OCI-LY1 (cell line): ENCODE results near the gene UBTD1.

Experiments used
- H2AFZ ChIP-seq: fragments of 200-600 bp; sonication (generic), shearing (Covaris generic); 2 replicates; pipeline ENCODE4 v1.6.0; 2014; ENCODE audit warnings: antibody characterized with exemption, mild to moderate bottlenecking, low read length
- H3F3A ChIP-seq: fragments of 200-600 bp; sonication (generic), shearing (Covaris generic); 2 replicates; pipeline ENCODE4 v1.6.0; 2014; ENCODE audit warnings: mild to moderate bottlenecking, antibody characterized with exemption, low read length, moderate library complexity; ENCODE audit not compliant: insufficient read depth
- H3K27ac ChIP-seq: fragments of 200-600 bp; sonication (generic); 2 replicates; pipeline ENCODE4 v1.5.1; 2014; ENCODE audit warnings: low read length, mixed run types, mild to moderate bottlenecking, low read depth; ENCODE audit not compliant: poor library complexity, severe bottlenecking
- H3K27me3 ChIP-seq: fragments of 200-600 bp; sonication (generic); 2 replicates; pipeline ENCODE4 v1.6.0; 2014; ENCODE audit warnings: antibody characterized with exemption, mild to moderate bottlenecking, low read length, moderate library complexity; ENCODE audit not compliant: insufficient read depth
- H3K36me3 ChIP-seq: fragments of 200-600 bp; sonication (generic); 2 replicates; pipeline ENCODE4 v1.6.1; 2014; ENCODE audit warnings: mild to moderate bottlenecking, antibody characterized with exemption, low read length, moderate library complexity, mixed read lengths; ENCODE audit not compliant: insufficient read depth
- H3K4me1 ChIP-seq: fragments of 200-600 bp; sonication (generic); 2 replicates; pipeline ENCODE4 v1.5.1; 2014; ENCODE audit warnings: mild to moderate bottlenecking, low read length, moderate library complexity; ENCODE audit not compliant: insufficient read depth, severe bottlenecking
- H3K4me2 ChIP-seq: fragments of 200-600 bp; sonication (generic), shearing (Covaris generic); 2 replicates; pipeline ENCODE4 v1.6.1; 2014; ENCODE audit warnings: low read length
- H3K4me3 ChIP-seq: fragments of 200-600 bp; sonication (generic); 2 replicates; pipeline ENCODE4 v1.5.1; 2014; ENCODE audit warnings: low read length, low read depth, mild to moderate bottlenecking, mixed read lengths; ENCODE audit not compliant: poor library complexity, severe bottlenecking
- H3K79me2 ChIP-seq: fragments of 200-600 bp; shearing (Covaris generic); 2 replicates; pipeline ENCODE4 v1.6.1; 2016; ENCODE audit warnings: mixed run types, low read length, mixed read lengths; ENCODE audit not compliant: insufficient read depth
- H3K9ac ChIP-seq: fragments of 200-600 bp; sonication (generic), shearing (Covaris generic); 2 replicates; pipeline ENCODE4 v1.6.1; 2014; ENCODE audit warnings: mild to moderate bottlenecking, low read length, mixed read lengths
- H3K9me2 ChIP-seq: fragments of 200-600 bp; sonication (generic), shearing (Covaris generic); 2 replicates; pipeline ENCODE4 v1.6.1; 2014; ENCODE audit warnings: low read depth, mild to moderate bottlenecking, low read length, mixed read lengths
- H3K9me3 ChIP-seq: fragments of 200-600 bp; shearing (Covaris generic); 2 replicates; pipeline ENCODE4 v1.6.1; 2014; ENCODE audit warnings: low read length, mixed read lengths
- H4K20me1 ChIP-seq: fragments of 200-600 bp; sonication (generic), shearing (Covaris generic); 2 replicates; pipeline ENCODE4 v1.6.0; 2016; ENCODE audit warnings: mild to moderate bottlenecking, low read length; ENCODE audit not compliant: insufficient read depth
- EZH2 ChIP-seq: fragments of 200-600 bp; sonication (generic), shearing (Covaris generic); IDR thresholded peaks from 2 replicates; pipeline ENCODE4 v1.8.0; 2017; ENCODE audit warnings: borderline replicate concordance, mixed run types, mild to moderate bottlenecking, antibody characterized with exemption, low read length, moderate library complexity, mixed read lengths
- TF ChIP-seq, protein P1 (sequence below): fragments of 200-600 bp; sonication (generic), shearing (Covaris generic); IDR thresholded peaks from 2 replicates; pipeline ENCODE4 v1.5.1; 2017; ENCODE audit warnings: mild to moderate bottlenecking, antibody characterized with exemption, low read length, moderate library complexity, mixed read lengths

The UBTD1 gene

GRCh38 chr10:97601268-97602215, 102.8 kb downstream of the UBTD1 start:
- Histone ChIP-seq H3K4me1 (no peaks in the 10 kb centered on the region), H3K79me2 (no peaks in the 10 kb centered on the region), H3K9me2 (no peaks in the 10 kb centered on the region), H2AFZ (no peak overlapping the region), H3K36me3 (no peaks in the 10 kb centered on the region), H3K4me2 (no peak overlapping the region), H3K9me3 (no peaks in the 10 kb centered on the region), H3K9ac (no peak overlapping the region), H3K4me3 (no peak overlapping the region), H4K20me1 (no peaks in the 10 kb centered on the region), H3F3A (no peaks in the 10 kb centered on the region), H3K27me3 (no peaks in the 10 kb centered on the region), H3K27ac (no peak overlapping the region)
- TF ChIP-seq, protein P1, sequence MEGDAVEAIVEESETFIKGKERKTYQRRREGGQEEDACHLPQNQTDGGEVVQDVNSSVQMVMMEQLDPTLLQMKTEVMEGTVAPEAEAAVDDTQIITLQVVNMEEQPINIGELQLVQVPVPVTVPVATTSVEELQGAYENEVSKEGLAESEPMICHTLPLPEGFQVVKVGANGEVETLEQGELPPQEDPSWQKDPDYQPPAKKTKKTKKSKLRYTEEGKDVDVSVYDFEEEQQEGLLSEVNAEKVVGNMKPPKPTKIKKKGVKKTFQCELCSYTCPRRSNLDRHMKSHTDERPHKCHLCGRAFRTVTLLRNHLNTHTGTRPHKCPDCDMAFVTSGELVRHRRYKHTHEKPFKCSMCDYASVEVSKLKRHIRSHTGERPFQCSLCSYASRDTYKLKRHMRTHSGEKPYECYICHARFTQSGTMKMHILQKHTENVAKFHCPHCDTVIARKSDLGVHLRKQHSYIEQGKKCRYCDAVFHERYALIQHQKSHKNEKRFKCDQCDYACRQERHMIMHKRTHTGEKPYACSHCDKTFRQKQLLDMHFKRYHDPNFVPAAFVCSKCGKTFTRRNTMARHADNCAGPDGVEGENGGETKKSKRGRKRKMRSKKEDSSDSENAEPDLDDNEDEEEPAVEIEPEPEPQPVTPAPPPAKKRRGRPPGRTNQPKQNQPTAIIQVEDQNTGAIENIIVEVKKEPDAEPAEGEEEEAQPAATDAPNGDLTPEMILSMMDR: no peak
- TF ChIP-seq EZH2: no peak

DNA sequence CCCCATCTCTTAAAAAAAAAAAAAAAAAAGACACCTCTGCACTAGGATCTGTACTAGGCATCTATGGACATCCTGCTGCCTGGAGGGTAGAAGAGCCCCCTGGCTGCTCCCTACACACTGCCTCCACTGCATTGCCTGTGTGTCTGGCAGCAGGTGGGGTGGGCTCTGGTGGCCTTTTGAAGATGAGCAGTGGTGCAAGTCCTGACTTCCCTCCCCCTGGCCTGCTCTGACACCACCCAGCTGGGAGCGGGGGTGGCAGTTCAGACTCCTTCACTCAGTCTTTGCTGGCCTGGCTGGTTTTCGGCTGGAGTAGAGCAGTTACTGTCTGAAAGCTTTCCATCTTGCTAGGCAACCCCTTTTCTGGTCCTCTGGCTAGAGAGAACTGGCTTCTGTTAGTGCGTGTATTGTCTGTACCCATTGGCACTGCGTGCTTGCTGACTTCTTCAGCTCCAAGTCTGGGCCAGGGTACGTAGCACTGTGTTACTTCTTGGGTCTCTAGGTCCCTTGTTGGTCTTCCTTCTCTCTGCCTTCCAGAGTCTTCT, 108.4 kb downstream of the UBTD1 start:
- Histone ChIP-seq H3K27ac (no peak overlapping the region), H2AFZ (no peak overlapping the region), H3K27me3 (no peaks in the 10 kb centered on the region), H3K9me3 (no peaks in the 10 kb centered on the region), H4K20me1 (no peaks in the 10 kb centered on the region), H3K4me2 (no peak overlapping the region), H3K9ac (no peak overlapping the region), H3K36me3 (no peaks in the 10 kb centered on the region), H3K79me2 (no peaks in the 10 kb centered on the region), H3K4me3 (no peak overlapping the region), H3K9me2 (no peaks in the 10 kb centered on the region), H3K4me1 (no peaks in the 10 kb centered on the region), H3F3A (no peaks in the 10 kb centered on the region)
- TF ChIP-seq, protein P1: no peak
- TF ChIP-seq EZH2: no peak

DNA sequence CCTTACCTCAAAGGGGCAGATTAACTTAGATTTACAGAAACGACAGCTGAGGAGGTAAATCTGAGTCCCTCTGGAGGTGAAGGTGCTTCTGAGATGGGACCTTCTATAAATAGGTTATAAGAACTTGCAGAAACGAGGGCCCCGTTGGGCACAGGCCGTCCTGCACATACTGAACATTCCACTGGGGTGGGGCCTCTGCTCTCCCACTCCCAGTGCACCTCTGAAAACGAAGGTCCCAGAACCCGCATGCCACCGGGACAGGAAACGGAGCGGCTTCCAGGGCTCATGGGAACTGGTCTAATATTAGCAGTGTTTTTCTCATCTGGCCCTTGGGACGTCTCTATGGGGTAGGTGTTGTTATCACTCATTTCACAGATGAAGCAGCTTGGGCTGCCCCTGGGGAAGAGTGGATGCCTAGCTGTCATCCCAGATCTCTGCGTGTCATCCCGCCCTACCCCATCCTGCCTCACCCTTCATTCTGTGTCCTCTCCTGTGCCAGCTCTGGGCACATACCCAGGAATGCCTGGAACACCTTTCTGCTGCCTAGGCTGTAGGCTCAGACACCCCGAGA, 110.4 kb downstream of the UBTD1 start:
- Histone ChIP-seq H3K4me2 (no peak overlapping the region), H3K9me3 (no peaks in the 10 kb centered on the region), H3K79me2 (no peaks in the 10 kb centered on the region), H3F3A (no peaks in the 10 kb centered on the region), H4K20me1 (no peaks in the 10 kb centered on the region), H3K27ac (no peak overlapping the region), H3K9me2 (no peaks in the 10 kb centered on the region), H2AFZ (no peak overlapping the region), H3K36me3 (no peaks in the 10 kb centered on the region), H3K4me3 (no peak overlapping the region), H3K9ac (no peak overlapping the region), H3K27me3 (no peaks in the 10 kb centered on the region), H3K4me1 (no peaks in the 10 kb centered on the region)
- no peak for TF ChIP-seq EZH2
- TF ChIP-seq, protein P1: no peak
